ENCODE results near the gene UHRF1.

DNA sequence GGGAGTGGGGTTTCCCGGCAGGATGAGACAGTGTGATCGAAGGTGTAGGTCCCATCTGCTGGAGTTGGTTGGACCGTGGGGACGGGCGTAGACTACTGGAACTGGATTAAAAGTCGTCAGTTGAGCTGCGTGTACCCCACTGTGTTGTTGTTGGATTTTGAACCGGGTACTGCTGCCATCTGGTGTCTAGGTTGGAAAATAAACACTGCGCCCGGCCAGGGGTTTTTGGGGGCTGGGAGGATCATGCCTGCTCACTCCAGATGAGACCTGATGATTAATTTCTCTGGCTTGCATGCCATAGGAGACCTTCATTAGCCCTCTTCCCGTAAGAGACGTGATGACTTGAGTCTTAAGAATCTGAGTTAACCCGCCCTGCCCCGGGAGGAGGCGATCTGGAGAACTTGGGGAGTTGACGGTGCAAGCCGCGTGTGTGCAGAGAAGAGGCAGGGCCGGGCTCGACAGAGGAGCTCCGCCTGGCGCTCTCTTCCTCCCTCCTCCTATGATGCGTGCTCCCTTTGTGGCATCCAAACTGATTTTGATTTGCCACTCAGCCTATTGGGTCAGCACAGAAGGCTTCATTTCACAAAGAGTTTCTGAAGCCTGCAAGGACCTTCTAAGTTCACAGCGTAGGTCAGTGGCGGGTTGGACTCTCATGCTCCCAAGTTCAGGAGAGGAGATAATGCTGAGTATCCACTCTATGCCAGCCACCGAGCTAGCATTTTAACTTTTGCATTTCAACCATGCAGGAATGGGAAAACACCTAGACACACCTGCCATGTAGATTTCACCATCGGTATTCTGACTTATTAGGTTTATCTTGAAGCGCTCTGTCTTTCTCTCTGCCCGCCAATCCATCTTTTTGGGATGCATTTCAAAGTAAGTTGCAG, 2.7 kb downstream of the UHRF1 start:
- TF ChIP-seq, protein P1, sequence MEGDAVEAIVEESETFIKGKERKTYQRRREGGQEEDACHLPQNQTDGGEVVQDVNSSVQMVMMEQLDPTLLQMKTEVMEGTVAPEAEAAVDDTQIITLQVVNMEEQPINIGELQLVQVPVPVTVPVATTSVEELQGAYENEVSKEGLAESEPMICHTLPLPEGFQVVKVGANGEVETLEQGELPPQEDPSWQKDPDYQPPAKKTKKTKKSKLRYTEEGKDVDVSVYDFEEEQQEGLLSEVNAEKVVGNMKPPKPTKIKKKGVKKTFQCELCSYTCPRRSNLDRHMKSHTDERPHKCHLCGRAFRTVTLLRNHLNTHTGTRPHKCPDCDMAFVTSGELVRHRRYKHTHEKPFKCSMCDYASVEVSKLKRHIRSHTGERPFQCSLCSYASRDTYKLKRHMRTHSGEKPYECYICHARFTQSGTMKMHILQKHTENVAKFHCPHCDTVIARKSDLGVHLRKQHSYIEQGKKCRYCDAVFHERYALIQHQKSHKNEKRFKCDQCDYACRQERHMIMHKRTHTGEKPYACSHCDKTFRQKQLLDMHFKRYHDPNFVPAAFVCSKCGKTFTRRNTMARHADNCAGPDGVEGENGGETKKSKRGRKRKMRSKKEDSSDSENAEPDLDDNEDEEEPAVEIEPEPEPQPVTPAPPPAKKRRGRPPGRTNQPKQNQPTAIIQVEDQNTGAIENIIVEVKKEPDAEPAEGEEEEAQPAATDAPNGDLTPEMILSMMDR (IDR thresholded peaks at IDR 0.05), result peak; percentile 64 to 83 (median 72)
- TF ChIP-seq POLR2A (IDR thresholded peaks at IDR 0.05), result peak in 1 of 4 donors; percentile 16

Data from esophagus squamous epithelium (tissue), 4 donors.